ENCODE measurements around the gene CUL7.
A peak's percentile ranks its signal among the peaks of the same experiment; 100 is the strongest.

Gene CUL7

GRCh38 chr6:43060755-43061633 lies 7.3 kb upstream of the CUL7 start:
- H2BK15ac ChIP-seq (ENCODE audit: low read length), result no peak overlapping the region
- H3K9me3 ChIP-seq (replicated peaks in 1 of 2; ENCODE audit: control insufficient read depth in 2 of 2, insufficient read depth in 1 of 2, low read depth in 1 of 2, low read length in 2 of 2), result no peaks in the 10 kb centered on the region
- H3K4me1 ChIP-seq (ENCODE audit: control insufficient read depth in 2 of 2, insufficient read depth in 1 of 2, low read depth in 1 of 2, low read length in 2 of 2), result peaks cover 6 to 10% of the 10 kb centered on the region in 2 donors
- H2BK5ac ChIP-seq (ENCODE audit: low read length), result no peak overlapping the region
- no peak for DNase-seq (ENCODE audit: low spot score)
- peak overlapping the region in 1 of 2 donors; percentile 64 for H3K4me3 ChIP-seq (ENCODE audit: low read length in 2 of 2)
- WGBS, 2 donors (ENCODE audit: extremely low coverage in 2 of 2, insufficient read length in 2 of 2, insufficient replicate concordance in 1 of 2), result no CpG with 5 or more reads among the region's 12 CpGs
- H3K4ac ChIP-seq (ENCODE audit: low read length), result no peak overlapping the region
- peaks cover 8% of the 10 kb centered on the region for H3K79me1 ChIP-seq (ENCODE audit: low read depth, low read length)
- H4K8ac ChIP-seq (ENCODE audit: low read depth, low read length), result no peak overlapping the region
- no peak overlapping the region for H3K14ac ChIP-seq (ENCODE audit: low read length)
- no peaks in the 10 kb centered on the region for H3K27me3 ChIP-seq (ENCODE audit: control insufficient read depth in 3 of 3, insufficient read depth in 3 of 3, low read depth in 1 of 3, low read length in 3 of 3)
- no peak overlapping the region for H3K4me2 ChIP-seq (ENCODE audit: insufficient read depth, low read length, poor library complexity, severe bottlenecking)
- H2AFZ ChIP-seq (ENCODE audit: low read length), result no peak overlapping the region
- no peak overlapping the region for H4K91ac ChIP-seq (ENCODE audit: low read depth, low read length, poor library complexity)
- no peak overlapping the region for H2BK12ac ChIP-seq (ENCODE audit: low read length)
- no peak overlapping the region for H2BK120ac ChIP-seq (ENCODE audit: low read depth, low read length)
- peak overlapping the region; percentile 59 for H3K23ac ChIP-seq (ENCODE audit: low read depth, low read length, poor library complexity)
- H2AK5ac ChIP-seq (ENCODE audit: low read depth, low read length), result no peak overlapping the region
- no peak overlapping the region for H3K27ac ChIP-seq (replicated peaks; ENCODE audit: low read length)
- peaks cover 1 to 23% of the 10 kb centered on the region in 2 donors for H3K36me3 ChIP-seq (replicated peaks in 1 of 2; ENCODE audit: control insufficient read depth in 2 of 2, insufficient read depth in 2 of 2, low read length in 2 of 2)
- no peak overlapping the region for H3K18ac ChIP-seq (ENCODE audit: low read length)
- H3K9ac ChIP-seq (ENCODE audit: low read depth, low read length, poor library complexity), result no peak overlapping the region

GRCh38 chr6:43060034-43060754 lies 6.5 kb upstream of the CUL7 start:
- Histone ChIP-seq H3K4me1 (ENCODE audit: control insufficient read depth in 2 of 2, insufficient read depth in 1 of 2, low read depth in 1 of 2, low read length in 2 of 2) (peaks cover 6 to 10% of the 10 kb centered on the region in 2 donors), H3K23ac (ENCODE audit: low read depth, low read length, poor library complexity) (peak overlapping the region; percentile 93), H4K91ac (ENCODE audit: low read depth, low read length, poor library complexity) (no peak overlapping the region), H3K36me3 (replicated peaks in 1 of 2; ENCODE audit: control insufficient read depth in 2 of 2, insufficient read depth in 2 of 2, low read length in 2 of 2) (peaks cover 7 to 23% of the 10 kb centered on the region in 2 donors), H2AFZ (ENCODE audit: low read length) (peak overlapping the region; percentile 88), H3K79me1 (ENCODE audit: low read depth, low read length) (peaks cover 8% of the 10 kb centered on the region), H3K27ac (replicated peaks; ENCODE audit: low read length) (no peak overlapping the region), H3K9me3 (replicated peaks in 1 of 2; ENCODE audit: control insufficient read depth in 2 of 2, insufficient read depth in 1 of 2, low read depth in 1 of 2, low read length in 2 of 2) (no peaks in the 10 kb centered on the region), H3K27me3 (ENCODE audit: control insufficient read depth in 3 of 3, insufficient read depth in 3 of 3, low read depth in 1 of 3, low read length in 3 of 3) (no peaks in the 10 kb centered on the region), H3K4me3 (ENCODE audit: low read length in 2 of 2) (peak overlapping the region; percentile 64 to 89), H2BK12ac (ENCODE audit: low read length) (no peak overlapping the region), H3K4ac (ENCODE audit: low read length) (no peak overlapping the region), H4K8ac (ENCODE audit: low read depth, low read length) (no peak overlapping the region), H3K4me2 (ENCODE audit: insufficient read depth, low read length, poor library complexity, severe bottlenecking) (peak overlapping the region; percentile 84), H3K18ac (ENCODE audit: low read length) (peak overlapping the region; percentile 90), H2BK120ac (ENCODE audit: low read depth, low read length) (no peak overlapping the region), H3K14ac (ENCODE audit: low read length) (no peak overlapping the region), H2BK5ac (ENCODE audit: low read length) (no peak overlapping the region), H3K9ac (ENCODE audit: low read depth, low read length, poor library complexity) (peak overlapping the region; percentile 88), H2BK15ac (ENCODE audit: low read length) (no peak overlapping the region), H2AK5ac (ENCODE audit: low read depth, low read length) (no peak overlapping the region)
- WGBS, 2 donors (ENCODE audit: extremely low coverage in 2 of 2, insufficient read length in 2 of 2, insufficient replicate concordance in 1 of 2), result no CpG with 5 or more reads among the region's 15 CpGs
- no peak for DNase-seq (ENCODE audit: low spot score)

GRCh38 chr6:43059168-43060033 lies 5.8 kb upstream of the CUL7 start, which contains the start of the genes KLC4 and MRPL2:
Gene KLC4, plus strand, starts transcription at chr6:43059631. Its CDS starts 1,705 bp downstream, at chr6:43061336.
Gene MRPL2, minus strand, starts transcription at chr6:43059434. Its CDS starts 53 bp downstream, at chr6:43059381.
- Histone ChIP-seq H2BK15ac (ENCODE audit: low read length) (no peak within 1 kb of the TSS), H3K23ac (ENCODE audit: low read depth, low read length, poor library complexity) (peak within 1 kb of the TSS; percentile 95), H3K18ac (ENCODE audit: low read length) (peak within 1 kb of the TSS; percentile 90), H3K27ac (replicated peaks; ENCODE audit: low read length) (peak within 1 kb of the TSS; percentile 62), H4K8ac (ENCODE audit: low read depth, low read length) (no peak within 1 kb of the TSS), H3K36me3 (replicated peaks in 1 of 2; ENCODE audit: control insufficient read depth in 2 of 2, insufficient read depth in 2 of 2, low read length in 2 of 2) (peaks cover 7 to 27% of the 10 kb centered on the region in 2 donors), H3K4me3 (ENCODE audit: low read length in 2 of 2) (peak within 1 kb of the TSS; percentile 64 to 94), H3K27me3 (ENCODE audit: control insufficient read depth in 3 of 3, insufficient read depth in 3 of 3, low read depth in 1 of 3, low read length in 3 of 3) (no peaks in the 10 kb centered on the region), H2BK12ac (ENCODE audit: low read length) (no peak within 1 kb of the TSS), H3K4me2 (ENCODE audit: insufficient read depth, low read length, poor library complexity, severe bottlenecking) (peak within 1 kb of the TSS; percentile 84), H3K14ac (ENCODE audit: low read length) (no peak within 1 kb of the TSS), H2BK120ac (ENCODE audit: low read depth, low read length) (no peak within 1 kb of the TSS), H2AK5ac (ENCODE audit: low read depth, low read length) (no peak within 1 kb of the TSS), H3K4me1 (ENCODE audit: control insufficient read depth in 2 of 2, insufficient read depth in 1 of 2, low read depth in 1 of 2, low read length in 2 of 2) (peaks cover 6 to 11% of the 10 kb centered on the region in 2 donors), H3K9me3 (replicated peaks in 1 of 2; ENCODE audit: control insufficient read depth in 2 of 2, insufficient read depth in 1 of 2, low read depth in 1 of 2, low read length in 2 of 2) (no peaks in the 10 kb centered on the region), H4K91ac (ENCODE audit: low read depth, low read length, poor library complexity) (no peak within 1 kb of the TSS), H3K4ac (ENCODE audit: low read length) (no peak within 1 kb of the TSS), H3K79me1 (ENCODE audit: low read depth, low read length) (peaks cover 8% of the 10 kb centered on the region), H3K9ac (ENCODE audit: low read depth, low read length, poor library complexity) (peak within 1 kb of the TSS; percentile 88), H2BK5ac (ENCODE audit: low read length) (no peak within 1 kb of the TSS), H2AFZ (ENCODE audit: low read length) (peak within 1 kb of the TSS; percentile 88)
- no CpG with 5 or more reads among the region's 64 CpGs for WGBS, 2 donors (ENCODE audit: extremely low coverage in 2 of 2, insufficient read length in 2 of 2, insufficient replicate concordance in 1 of 2)
- peak; percentile 98 for DNase-seq (ENCODE audit: low spot score)

Measured in neuronal stem cell (in vitro differentiated cells).